ENCODE measurements around the gene ATP2B2. TPM values are rescaled to one million over a fixed set of nuclear protein-coding genes. Genes with fewer than 3 reads are reported as not detected.

Gene ATP2B2
- total and polyA plus RNA-seq, 10 of the 15 experiments (the other 5 are each of a cell fraction or from before 2014, with no cell fraction given), result 0.04 TPM; not detected in 9

DNA sequence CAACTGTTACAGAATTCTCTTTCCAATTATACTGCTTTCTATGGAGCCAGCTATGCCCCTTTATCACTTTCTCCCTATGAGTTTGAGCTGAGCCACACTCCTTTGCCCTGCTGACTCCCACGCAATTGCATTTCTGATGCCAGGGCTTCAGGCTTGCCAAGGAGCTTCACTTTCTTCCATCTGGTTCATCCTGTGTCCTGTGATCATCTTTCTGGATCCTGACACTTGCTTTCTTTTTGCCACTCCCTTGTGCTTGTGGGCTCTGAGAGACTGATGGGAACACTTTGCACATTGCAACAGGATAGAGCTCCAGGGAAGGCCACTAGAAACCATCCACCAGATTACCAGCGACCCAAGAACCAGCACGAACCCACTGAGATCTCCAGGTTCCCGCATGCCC is 107.5 kb downstream of the ATP2B2 start:
- CTCF ChIA-PET, result no interaction called here
- FAIRE-seq (no peak), DNase-seq (ENCODE audit: low read depth, low spot score) (no peak), ATAC-seq (no peak)
- in situ Hi-C loops (cut with MboI) (no loop called here), intact Hi-C loops (cut with micrococcal nuclease; ENCODE audit: unreplicated experiment) (no loop called here)
- no peak overlapping the region for H3K9ac ChIP-seq (ENCODE audit: control insufficient read depth, insufficient read depth, low read length)
- POLR2A ChIA-PET, result no interaction called here
- no peaks in the 10 kb centered on the region for H3K4me1 ChIP-seq (ENCODE audit: control insufficient read depth, insufficient read depth, low read length)
- SMC1A ChIA-PET (ENCODE audit: uncharacterized antibody, unreplicated experiment), result no interaction called here
- H4K20me1 ChIP-seq (ENCODE audit: control insufficient read depth, insufficient read depth), result no peaks in the 10 kb centered on the region
- RAD21 ChIA-PET (ENCODE audit: unreplicated experiment), result no interaction called here
- WGBS (ENCODE audit: insufficient coverage, insufficient replicate concordance, low lambda C conversion rate, missing lambda C conversion rate), result 20% methylated on average over 4 of the region's 4 CpGs
- TF ChIP-seq PAX5 (IDR thresholded peaks at IDR 0.05; ENCODE audit: borderline replicate concordance, low read depth, low read length) (no peak), NR2C2 (IDR thresholded peaks at IDR 0.05; ENCODE audit: borderline replicate concordance, control insufficient read depth, insufficient read length, low read depth) (no peak), EGR1 (IDR thresholded peaks at IDR 0.05; ENCODE audit: borderline replicate concordance in 1 of 2, low read depth in 2 of 2, low read length in 2 of 2) (no peak), EZH2 (IDR thresholded peaks at IDR 0.05; ENCODE audit: borderline replicate concordance, control insufficient read depth, low read depth, low read length) (no peak), CBX3 (IDR thresholded peaks at IDR 0.05; ENCODE audit: borderline replicate concordance, low read depth) (no peak), SIN3A (IDR thresholded peaks at IDR 0.05; ENCODE audit: low read depth, low read length) (no peak), PRDM15 (CRISPR knock-in tag; IDR thresholded peaks at IDR 0.05) (no peak), TCF3 (IDR thresholded peaks at IDR 0.05; ENCODE audit: borderline replicate concordance, insufficient read depth, low read depth, low read length) (no peak), RCOR1 (conservative IDR thresholded peaks at IDR 0.05; ENCODE audit: low read depth, low read length) (no peak), FOXK2 (IDR thresholded peaks at IDR 0.05) (no peak), NR2F1 (conservative IDR thresholded peaks at IDR 0.05) (no peak), FOS (IDR thresholded peaks at IDR 0.05; ENCODE audit: borderline replicate concordance, extremely low read depth, insufficient read length) (no peak), MLLT1 (IDR thresholded peaks at IDR 0.05) (no peak), HDAC6 (IDR thresholded peaks at IDR 0.05; ENCODE audit: unreplicated experiment) (no peak), CEBPB (IDR thresholded peaks at IDR 0.05; ENCODE audit: borderline replicate concordance in 1 of 2, low read depth in 2 of 2, low read length in 2 of 2) (no peak)
- TF ChIP-seq, protein P1, sequence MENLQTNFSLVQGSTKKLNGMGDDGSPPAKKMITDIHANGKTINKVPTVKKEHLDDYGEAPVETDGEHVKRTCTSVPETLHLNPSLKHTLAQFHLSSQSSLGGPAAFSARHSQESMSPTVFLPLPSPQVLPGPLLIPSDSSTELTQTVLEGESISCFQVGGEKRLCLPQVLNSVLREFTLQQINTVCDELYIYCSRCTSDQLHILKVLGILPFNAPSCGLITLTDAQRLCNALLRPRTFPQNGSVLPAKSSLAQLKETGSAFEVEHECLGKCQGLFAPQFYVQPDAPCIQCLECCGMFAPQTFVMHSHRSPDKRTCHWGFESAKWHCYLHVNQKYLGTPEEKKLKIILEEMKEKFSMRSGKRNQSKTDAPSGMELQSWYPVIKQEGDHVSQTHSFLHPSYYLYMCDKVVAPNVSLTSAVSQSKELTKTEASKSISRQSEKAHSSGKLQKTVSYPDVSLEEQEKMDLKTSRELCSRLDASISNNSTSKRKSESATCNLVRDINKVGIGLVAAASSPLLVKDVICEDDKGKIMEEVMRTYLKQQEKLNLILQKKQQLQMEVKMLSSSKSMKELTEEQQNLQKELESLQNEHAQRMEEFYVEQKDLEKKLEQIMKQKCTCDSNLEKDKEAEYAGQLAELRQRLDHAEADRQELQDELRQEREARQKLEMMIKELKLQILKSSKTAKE (IDR thresholded peaks at IDR 0.05; ENCODE audit: low read depth, poor library complexity, severe bottlenecking), result no peak
- H3K4me3 ChIP-seq, result no peak overlapping the region
- H2AFZ ChIP-seq (ENCODE audit: control insufficient read depth, low read depth, low read length), result no peak overlapping the region
- BruUV-seq (replicated peaks), result no TSS peak
- no peaks in the 10 kb centered on the region for H3K79me2 ChIP-seq (ENCODE audit: control insufficient read depth, insufficient read depth, low read length)
- H3K27me3 ChIP-seq (replicated peaks in 1 of 2; ENCODE audit: control insufficient read depth in 2 of 2, insufficient read depth in 2 of 2, low read length in 1 of 2), result no peaks in the 10 kb centered on the region; a peak in 2 of 4 replicates
- no peaks in the 10 kb centered on the region for H3K36me3 ChIP-seq (ENCODE audit: control insufficient read depth in 2 of 2, insufficient read depth in 2 of 2, low read length in 1 of 2)
- H3K4me2 ChIP-seq (ENCODE audit: control insufficient read depth, insufficient read depth), result no peak overlapping the region
- H3K9me3 ChIP-seq (replicated peaks; ENCODE audit: control insufficient read depth, insufficient read depth, low read length), result no peaks in the 10 kb centered on the region
- no peak overlapping the region for H3K27ac ChIP-seq (ENCODE audit: control insufficient read depth, insufficient read depth)
